IMR-90 (cell line): ENCODE data around the gene PRRC2B. TPM values are rescaled to one million over a fixed set of nuclear protein-coding genes. Genes with fewer than 3 reads are reported as not detected.

Experiments
- ATAC-seq: fragments of 200-7000 bp; cut with Tn5 transposase; 2 replicates; pipeline ENCODE4 v1.9.1; 2020; ENCODE audit warnings: low read depth, mild to moderate bottlenecking, moderate library complexity
- BruUV-seq: library from RNA; stranded (reverse); fragments of 400-500 nt; replicated peaks from 2 replicates; lab custom pipeline; 2021; lab: Mats Ljungman, UMichigan
- CTCF ChIA-PET: fragments of 300-600 bp; formaldehyde crosslinking; extraction: SDS; loops from one replicate; lab custom pipeline; 2021; ENCODE audit warnings: antibody characterized with exemption; lab: Yijun Ruan, JAX
- POLR2A ChIA-PET: fragments of 300-600 bp; sonication (Branson Sonifier 250); formaldehyde crosslinking; loops from one replicate; lab custom pipeline; 2022; ENCODE audit warnings: antibody characterized with exemption; ENCODE audit not compliant: unreplicated experiment; lab: Charles Lee
- DNase-seq: peaks from one replicate; pipeline ENCODE4 v3.0.0; 2013
- H2AFZ ChIP-seq: replicated peaks from 2 replicates; pipeline ENCODE3; 2013; ENCODE audit warnings: low read length, mild to moderate bottlenecking; ENCODE audit not compliant: poor library complexity
- H2AK5ac ChIP-seq: 2 replicates; pipeline ENCODE4 v1.6.1; 2013; ENCODE audit warnings: low read depth, low read length, inconsistent platforms
- H2AK9ac ChIP-seq: replicated peaks from 2 replicates; pipeline ENCODE3; 2013; ENCODE audit warnings: mild to moderate bottlenecking, low read depth, low read length, moderate library complexity; ENCODE audit not compliant: poor library complexity
- H2BK120ac ChIP-seq: 2 replicates; pipeline ENCODE4 v1.6.1; 2013; ENCODE audit warnings: low read depth, low read length, inconsistent platforms
- H2BK15ac ChIP-seq: 3 replicates; pipeline ENCODE4 v1.6.1; 2013; ENCODE audit warnings: low read depth, low read length, inconsistent platforms
- H2BK20ac ChIP-seq: 2 replicates; pipeline ENCODE4 v1.6.1; 2013; ENCODE audit warnings: low read depth, mild to moderate bottlenecking, inconsistent platforms, low read length, moderate library complexity
- H2BK5ac ChIP-seq: 2 replicates; pipeline ENCODE4 v1.6.1; 2013; ENCODE audit warnings: mild to moderate bottlenecking, low read depth, low read length, inconsistent platforms; ENCODE audit not compliant: poor library complexity, severe bottlenecking
- H3K14ac ChIP-seq: replicated peaks from 2 replicates; pipeline ENCODE4 v1.6.1; 2013; ENCODE audit warnings: low read depth, low read length, inconsistent platforms
- H3K18ac ChIP-seq: 2 replicates; pipeline ENCODE4 v1.6.1; 2013; ENCODE audit warnings: low read depth, low read length, control low read depth
- H3K23ac ChIP-seq: 2 replicates; pipeline ENCODE4 v1.6.1; 2013; ENCODE audit warnings: low read depth, low read length, inconsistent platforms
- H3K27ac ChIP-seq: 2 replicates; pipeline ENCODE4 v1.5.1; 2013; ENCODE audit warnings: mild to moderate bottlenecking, control low read depth, low read length; ENCODE audit not compliant: insufficient read depth
- H3K27me3 ChIP-seq: 2 replicates; pipeline ENCODE4 v1.6.1; 2013; ENCODE audit warnings: low read length; ENCODE audit not compliant: control insufficient read depth, insufficient read depth
- H3K36me3 ChIP-seq: 2 replicates; pipeline ENCODE4 v1.6.1; 2013; ENCODE audit warnings: low read length, mixed read lengths; ENCODE audit not compliant: control insufficient read depth, insufficient read depth
- H3K4ac ChIP-seq: 2 replicates; pipeline ENCODE4 v1.6.1; 2013; ENCODE audit warnings: low read depth, low read length, inconsistent platforms
- H3K4me1 ChIP-seq: 2 replicates; pipeline ENCODE4 v1.6.1; 2013; ENCODE audit warnings: low read length, mixed read lengths; ENCODE audit not compliant: control insufficient read depth, insufficient read depth
- H3K4me2 ChIP-seq: 2 replicates; pipeline ENCODE4 v1.6.1; 2013; ENCODE audit warnings: low read depth, mild to moderate bottlenecking, control low read depth, low read length, moderate library complexity
- H3K4me3 ChIP-seq: 2 replicates; pipeline ENCODE4 v1.5.1; 2013; ENCODE audit warnings: low read depth, mild to moderate bottlenecking, control low read depth, low read length, moderate library complexity; ENCODE audit not compliant: insufficient read depth
- H3K56ac ChIP-seq: 2 replicates; pipeline ENCODE4 v1.6.1; 2013; ENCODE audit warnings: low read length, inconsistent platforms; ENCODE audit not compliant: insufficient read depth; ENCODE audit errors: extremely low read depth
- H3K79me1 ChIP-seq, 2 experiments: 2 replicates each; pipeline ENCODE4 v1.6.1; 2013; ENCODE audit warnings: low read length in 2 of 2, inconsistent platforms in 1 of 2, low read depth in 1 of 2
- H3K9ac ChIP-seq: 2 replicates; pipeline ENCODE4 v1.6.1; 2013; ENCODE audit warnings: low read depth, low read length, control low read depth
- H3K9me1 ChIP-seq: 2 replicates; pipeline ENCODE4 v1.6.1; 2013; ENCODE audit warnings: low read length, inconsistent platforms; ENCODE audit not compliant: insufficient read depth
- H3K9me3 ChIP-seq: 2 replicates; pipeline ENCODE4 v1.6.1; 2013; ENCODE audit warnings: low read length; ENCODE audit not compliant: control insufficient read depth, insufficient read depth
- H4K20me1 ChIP-seq: 2 replicates; pipeline ENCODE4 v1.6.1; 2013; ENCODE audit warnings: low read length, inconsistent platforms; ENCODE audit not compliant: insufficient read depth
- H4K5ac ChIP-seq: 2 replicates; pipeline ENCODE4 v1.6.1; 2013; ENCODE audit warnings: mild to moderate bottlenecking, low read depth, low read length, control low read depth
- H4K8ac ChIP-seq, 2 experiments: 2 replicates each; pipeline ENCODE4 v1.6.1; 2013; ENCODE audit warnings: low read depth in 2 of 2, low read length in 2 of 2, control low read depth in 1 of 2, inconsistent platforms in 1 of 2
- H4K91ac ChIP-seq: 2 replicates; pipeline ENCODE4 v1.6.1; 2013; ENCODE audit warnings: low read depth, low read length, inconsistent platforms; ENCODE audit not compliant: insufficient read depth
- BHLHE40 ChIP-seq: fragments of 150-350 bp; IDR thresholded peaks from 2 replicates; pipeline ENCODE4 v1.6.1; 2016; ENCODE audit warnings: mild to moderate bottlenecking, low read depth, low read length
- CEBPB ChIP-seq: IDR thresholded peaks from 2 replicates; pipeline ENCODE4 v1.6.1; 2012; ENCODE audit warnings: low read depth, low read length, improper control_type of control experiment
- CHD1 ChIP-seq: IDR thresholded peaks from 2 replicates; pipeline ENCODE4 v1.6.1; 2012; ENCODE audit warnings: low read depth, low read length, improper control_type of control experiment
- ELK1 ChIP-seq: fragments of 150-350 bp; IDR thresholded peaks from 2 replicates; pipeline ENCODE4 v1.6.1; 2016; ENCODE audit warnings: low read depth, mild to moderate bottlenecking, low read length, moderate library complexity, borderline replicate concordance
- FOS ChIP-seq: fragments of 150-350 bp; IDR thresholded peaks from 2 replicates; pipeline ENCODE4 v1.6.1; 2016; ENCODE audit warnings: low read depth, low read length
- MAFK ChIP-seq: IDR thresholded peaks from 2 replicates; pipeline ENCODE4 v1.6.1; 2012; ENCODE audit warnings: low read depth, low read length, improper control_type of control experiment
- NFE2L2 ChIP-seq: fragments of 150-350 bp; IDR thresholded peaks from 2 replicates; pipeline ENCODE4 v1.6.1; 2016; ENCODE audit warnings: low read depth, mild to moderate bottlenecking, low read length
- POLR2A ChIP-seq: IDR thresholded peaks from 2 replicates; pipeline ENCODE4 v1.6.1; 2012; ENCODE audit warnings: mild to moderate bottlenecking, low read depth, low read length
- RAD21 ChIP-seq: IDR thresholded peaks from 2 replicates; pipeline ENCODE4 v1.6.1; 2012; ENCODE audit warnings: low read length, improper control_type of control experiment
- RFX5 ChIP-seq: IDR thresholded peaks from 2 replicates; pipeline ENCODE4 v1.8.0; 2012; ENCODE audit warnings: low read depth, mild to moderate bottlenecking, low read length, moderate library complexity
- SMC3 ChIP-seq: fragments of 150-350 bp; IDR thresholded peaks from 2 replicates; pipeline ENCODE4 v1.6.1; 2016; ENCODE audit warnings: low read depth, mild to moderate bottlenecking, antibody characterized with exemption, low read length, moderate library complexity
- USF2 ChIP-seq: fragments of 150-350 bp; IDR thresholded peaks from 2 replicates; pipeline ENCODE4 v1.6.1; 2017; ENCODE audit warnings: mild to moderate bottlenecking, antibody characterized with exemption, low read length, low read depth
- WGBS, 2 experiments: methylation state at CpG; one replicate each; pipeline versions ENCODE4 v1.1.5 to v1.1.7; 2013; ENCODE audit warnings: missing lambda C conversion rate in 2 of 2; ENCODE audit not compliant: insufficient read length in 1 of 2; ENCODE audit errors: extremely low coverage in 2 of 2; 5-methylcytosine and 5-hydroxymethylcytosine counted together
- dilution Hi-C: fragments of 300-500 bp; cut with HindIII; formaldehyde crosslinking; loops from one replicate; pipeline ENCODE4 v1.14.3; 2018; ENCODE audit warnings: low sequenced_read_pairs; ENCODE audit not compliant: unreplicated experiment
- in situ Hi-C: fragments of 300-500 bp; cut with MboI; formaldehyde crosslinking; loops from 3 replicates; pipeline ENCODE4 v1.14.3; 2019; ENCODE audit warnings: low sequenced_read_pairs, inconsistent platforms, mixed read lengths
- intact Hi-C: fragments of 100-400 bp; cut with micrococcal nuclease; formaldehyde crosslinking; loops from 2 replicates; pipeline ENCODE4 v1.10.0; 2022
- polyA plus RNA-seq, 3 experiments: library from polyadenylated mRNA; depleted of rRNA; stranded (reverse); fragments of >200 nt; gene quantifications; 2 replicates each; pipeline ENCODE4 v1.2.3, GENCODE V29; 2012; ENCODE audit warnings: low replicate concordance in 1 of 3
- total RNA-seq: library from RNA; depleted of rRNA; stranded (reverse); fragments of >200 nt; gene quantifications from 2 replicates; pipeline ENCODE4 v1.2.3, GENCODE V29; 2012

Gene PRRC2B
- total and polyA plus RNA-seq, 2 of the 4 experiments (the other 2 are of a cell fraction) = 19.4 to 39.1 TPM

- H4K5ac ChIP-seq = no peak overlapping the region
- H3K4me2 ChIP-seq = no peak overlapping the region
- intact Hi-C loops = no loop called here
- peaks cover 55% of the 10 kb centered on the region for H3K36me3 ChIP-seq
- in situ Hi-C loops = no loop called here
- no peaks in the 10 kb centered on the region for H3K9me3 ChIP-seq
- DNase-seq (no peak), ATAC-seq (no peak)
- no peak overlapping the region for H3K9ac ChIP-seq
- no peak for TF ChIP-seq NFE2L2
- no peak for TF ChIP-seq FOS
- TF ChIP-seq ELK1 = no peak
- no peak for TF ChIP-seq CEBPB
- no peak for TF ChIP-seq POLR2A
- no peak for TF ChIP-seq USF2
- no peak for TF ChIP-seq CHD1
- TF ChIP-seq BHLHE40 = no peak
- no peak for TF ChIP-seq RFX5
- no peak for TF ChIP-seq MAFK
- no peak for TF ChIP-seq SMC3
- no peak for TF ChIP-seq RAD21
- no peak overlapping the region for H2AFZ ChIP-seq
- no peak overlapping the region for H3K4me3 ChIP-seq
- no peak overlapping the region for H3K23ac ChIP-seq
- no peak overlapping the region for H3K4ac ChIP-seq
- H3K14ac ChIP-seq = no peak overlapping the region
- no peak overlapping the region for H3K27ac ChIP-seq
- H3K56ac ChIP-seq = no peak overlapping the region
- 94% methylated on average over 8 of the region's 14 CpGs; no CpG with 5 or more reads in 1 of the 2 experiments for WGBS, 2 experiments
- CTCF ChIA-PET = no interaction called here
- dilution Hi-C loops = no loop called here
- H2AK9ac ChIP-seq = no peak overlapping the region
- BruUV-seq = no TSS peak
- no peak overlapping the region for H2BK15ac ChIP-seq
- no peak overlapping the region for H4K91ac ChIP-seq
- peaks cover 23 to 61% of the 10 kb centered on the region in 2 experiments for H3K79me1 ChIP-seq
- peaks cover 10% of the 10 kb centered on the region; the same call in 1 of the 2 replicates for H4K20me1 ChIP-seq
- H3K4me1 ChIP-seq = no peaks in the 10 kb centered on the region
- no peak overlapping the region for H2BK5ac ChIP-seq
- no peaks in the 10 kb centered on the region for H3K27me3 ChIP-seq
- H2BK20ac ChIP-seq = no peak overlapping the region
- no peak overlapping the region for H2BK120ac ChIP-seq
- peaks cover 3% of the 10 kb centered on the region; the same call in 1 of the 2 replicates for H3K9me1 ChIP-seq
- no peak overlapping the region for H3K18ac ChIP-seq
- H2AK5ac ChIP-seq = no peak overlapping the region
- H4K8ac ChIP-seq = no peak overlapping the region
- POLR2A ChIA-PET = no interaction called here
These were observed 53.7 kb downstream of the PRRC2B start for GRCh38 chr9:131447600-131447999.
